CD4-positive, alpha-beta T cell (primary cell): ENCODE results near the gene TENT5A. TPM values are rescaled to one million over a fixed set of nuclear protein-coding genes. Genes with fewer than 3 reads are reported as not detected.

Experiments used
- ATAC-seq: fragments of 200-7000 bp; cut with Tn5 transposase; one replicate; pipeline ENCODE4 v1.10.0; 2022; ENCODE audit warnings: mild to moderate bottlenecking; ENCODE audit not compliant: poor library complexity
- CTCF ChIA-PET: fragments of 350-600 bp; sonication (Branson Sonifier 250); formaldehyde crosslinking; loops from one replicate; lab custom pipeline; 2021; ENCODE audit warnings: antibody characterized with exemption, inconsistent platforms; lab: Charles Lee
- POLR2A ChIA-PET: fragments of 350-600 bp; sonication (Branson Sonifier 250); formaldehyde crosslinking; loops from one replicate; lab custom pipeline; 2021; ENCODE audit warnings: antibody characterized with exemption, inconsistent platforms; lab: Charles Lee
- DNase-seq, 14 experiments: peaks; one replicate each; pipeline ENCODE4 v3.0.0-alpha.2; 2013 to 2020; ENCODE audit warnings: mixed read lengths in 2 of 14
- H3K27ac ChIP-seq, 2 donors: one replicate each; pipeline versions ENCODE4 v1.5.1 to v1.7.0; 2013; ENCODE audit warnings: low read length in 2 of 2, low read depth in 1 of 2, mild to moderate bottlenecking in 1 of 2
- H3K27me3 ChIP-seq, 2 experiments: 1 replicate in 1 of 2; 2 replicates in 1 of 2; pipeline versions ENCODE4 v1.6.1 to v1.7.0; 2013; ENCODE audit warnings: low read length in 2 of 2, control low read depth in 1 of 2, mild to moderate bottlenecking in 1 of 2, moderate library complexity in 1 of 2; ENCODE audit not compliant: insufficient read depth in 2 of 2, control insufficient read depth in 1 of 2
- H3K36me3 ChIP-seq: one replicate; pipeline ENCODE4 v1.6.1; 2013; ENCODE audit warnings: low read length, control low read depth; ENCODE audit not compliant: insufficient read depth
- H3K4me1 ChIP-seq: one replicate; pipeline ENCODE4 v1.6.1; 2013; ENCODE audit warnings: low read length, control low read depth; ENCODE audit not compliant: insufficient read depth
- H3K4me3 ChIP-seq: one replicate; pipeline ENCODE4 v1.5.1; 2013; ENCODE audit warnings: mild to moderate bottlenecking, low read length, moderate library complexity
- H3K9me3 ChIP-seq, 2 experiments: 1 replicate in 1 of 2; 2 replicates in 1 of 2; pipeline versions ENCODE4 v1.6.1 to v1.7.0; 2013; ENCODE audit warnings: low read length in 2 of 2, mild to moderate bottlenecking in 2 of 2, control low read depth in 1 of 2, moderate library complexity in 1 of 2; ENCODE audit not compliant: control insufficient read depth in 1 of 2, insufficient read depth in 1 of 2
- H3K27ac Mint-ChIP-seq: one replicate; pipeline ENCODE4 v1.8.0; 2020; ENCODE audit warnings: mixed read lengths
- H3K27me3 Mint-ChIP-seq: one replicate; pipeline ENCODE4 v1.8.0; 2021; ENCODE audit warnings: mixed read lengths
- H3K36me3 Mint-ChIP-seq: one replicate; pipeline ENCODE4 v1.8.0; 2021; ENCODE audit warnings: low read depth, mixed read lengths
- H3K4me1 Mint-ChIP-seq: one replicate; pipeline ENCODE4 v1.8.0; 2021; ENCODE audit warnings: low read depth, mixed read lengths
- H3K4me3 Mint-ChIP-seq: one replicate; pipeline ENCODE4 v1.8.0; 2020; ENCODE audit warnings: mild to moderate bottlenecking, mixed read lengths
- H3K9me3 Mint-ChIP-seq: one replicate; pipeline ENCODE4 v1.8.0; 2020; ENCODE audit warnings: mixed read lengths
- intact Hi-C, 2 experiments: fragments of 100-400 bp; cut with DNase I in 1 of 2; cut with micrococcal nuclease in 1 of 2; formaldehyde crosslinking; loops; one replicate each; pipeline versions ENCODE4 v1.15.1 to v1.9.0; 2023 to 2025; cut with DNase I, micrococcal nuclease
- total RNA-seq, 174 experiments: library from RNA in 2 of 174; stranded (reverse) in 2 of 174; gene quantifications; one replicate each; pipeline ENCODE4 v1.2.3 and lab custom pipeline; 2021 to 2026
- TF ChIP-seq, protein P1 (sequence below): fragments of 200-600 bp; IDR thresholded peaks from one replicate; pipeline ENCODE4 v1.8.0; 2022; ENCODE audit warnings: antibody characterized with exemption, mild to moderate bottlenecking

Gene TENT5A
- total RNA-seq, 2 experiments from 2014 or later: 6.3 to 6.7 TPM

DNA sequence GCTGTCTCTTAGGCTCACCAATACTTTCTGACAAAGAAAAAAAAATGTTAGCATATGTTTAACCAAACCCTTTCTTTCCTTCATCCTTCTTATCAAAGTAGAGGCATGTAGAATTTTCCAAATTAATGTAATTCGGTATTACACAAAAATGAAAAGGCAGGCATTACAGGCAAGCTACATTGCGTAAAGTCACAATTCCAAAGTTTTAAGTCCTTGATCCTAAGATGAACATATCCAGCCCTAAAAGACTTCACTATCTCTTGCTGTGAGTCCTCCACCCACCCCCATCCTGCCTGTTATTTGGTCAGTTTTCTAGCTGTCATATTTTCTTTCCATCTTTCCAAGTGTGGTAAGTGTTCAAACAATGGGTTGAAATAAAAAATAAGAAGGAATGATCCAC lies 12.1 kb upstream of the TENT5A start:
- Mint-ChIP-seq H3K4me3 (no peak overlapping the region), H3K36me3 (no peaks in the 10 kb centered on the region), H3K9me3 (no peaks in the 10 kb centered on the region), H3K27me3 (peaks cover under 1% of the 10 kb centered on the region), H3K4me1 (no peaks in the 10 kb centered on the region), H3K27ac (no peak overlapping the region)
- H3K36me3 ChIP-seq: no peaks in the 10 kb centered on the region
- H3K9me3 ChIP-seq: no peaks in the 10 kb centered on the region
- H3K4me3 ChIP-seq: no peak overlapping the region
- POLR2A ChIA-PET: no interaction called here
- CTCF ChIA-PET: no interaction called here
- DNase-seq (no peak), ATAC-seq (no peak)
- H3K27ac ChIP-seq: no peak overlapping the region
- peaks cover 0 to 3% of the 10 kb centered on the region in 2 experiments for H3K27me3 ChIP-seq
- TF ChIP-seq, protein P1, sequence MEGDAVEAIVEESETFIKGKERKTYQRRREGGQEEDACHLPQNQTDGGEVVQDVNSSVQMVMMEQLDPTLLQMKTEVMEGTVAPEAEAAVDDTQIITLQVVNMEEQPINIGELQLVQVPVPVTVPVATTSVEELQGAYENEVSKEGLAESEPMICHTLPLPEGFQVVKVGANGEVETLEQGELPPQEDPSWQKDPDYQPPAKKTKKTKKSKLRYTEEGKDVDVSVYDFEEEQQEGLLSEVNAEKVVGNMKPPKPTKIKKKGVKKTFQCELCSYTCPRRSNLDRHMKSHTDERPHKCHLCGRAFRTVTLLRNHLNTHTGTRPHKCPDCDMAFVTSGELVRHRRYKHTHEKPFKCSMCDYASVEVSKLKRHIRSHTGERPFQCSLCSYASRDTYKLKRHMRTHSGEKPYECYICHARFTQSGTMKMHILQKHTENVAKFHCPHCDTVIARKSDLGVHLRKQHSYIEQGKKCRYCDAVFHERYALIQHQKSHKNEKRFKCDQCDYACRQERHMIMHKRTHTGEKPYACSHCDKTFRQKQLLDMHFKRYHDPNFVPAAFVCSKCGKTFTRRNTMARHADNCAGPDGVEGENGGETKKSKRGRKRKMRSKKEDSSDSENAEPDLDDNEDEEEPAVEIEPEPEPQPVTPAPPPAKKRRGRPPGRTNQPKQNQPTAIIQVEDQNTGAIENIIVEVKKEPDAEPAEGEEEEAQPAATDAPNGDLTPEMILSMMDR: no peak
- no peaks in the 10 kb centered on the region for H3K4me1 ChIP-seq
- intact Hi-C loops: no loop called here

DNA sequence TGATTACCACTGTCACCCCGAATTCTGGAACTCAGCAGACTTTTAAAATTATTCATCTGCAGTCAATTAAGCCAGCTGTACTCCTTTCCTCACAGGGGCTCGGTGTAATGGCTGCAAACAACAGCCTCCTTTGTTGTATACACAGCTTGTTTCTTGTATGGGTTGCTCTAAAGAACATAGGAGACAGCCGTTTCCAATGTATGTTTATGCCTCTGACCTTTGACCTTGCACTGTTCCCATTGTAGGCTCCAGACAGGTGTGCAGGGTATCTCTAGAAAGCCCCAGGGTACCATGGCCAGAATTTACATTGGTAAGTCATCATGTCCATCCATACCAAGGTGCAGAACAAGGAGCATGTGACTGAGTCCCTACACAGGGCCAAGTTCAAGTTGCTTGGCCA lies 11.5 kb upstream of the TENT5A start:
- Histone ChIP-seq H3K27me3 (peaks cover 0 to 3% of the 10 kb centered on the region in 2 experiments), H3K9me3 (no peaks in the 10 kb centered on the region), H3K36me3 (no peaks in the 10 kb centered on the region), H3K4me3 (no peak overlapping the region), H3K4me1 (no peaks in the 10 kb centered on the region), H3K27ac (no peak overlapping the region)
- H3K36me3 Mint-ChIP-seq: no peaks in the 10 kb centered on the region
- H3K4me3 Mint-ChIP-seq: no peak overlapping the region
- no peak for DNase-seq
- no peak for ATAC-seq
- H3K9me3 Mint-ChIP-seq: no peaks in the 10 kb centered on the region
- no peaks in the 10 kb centered on the region for H3K4me1 Mint-ChIP-seq
- POLR2A ChIA-PET: no interaction called here
- H3K27me3 Mint-ChIP-seq: peaks cover 4% of the 10 kb centered on the region
- H3K27ac Mint-ChIP-seq: no peak overlapping the region
- CTCF ChIA-PET: no interaction called here
- TF ChIP-seq, protein P1: no peak
- intact Hi-C loops: no loop called here

DNA sequence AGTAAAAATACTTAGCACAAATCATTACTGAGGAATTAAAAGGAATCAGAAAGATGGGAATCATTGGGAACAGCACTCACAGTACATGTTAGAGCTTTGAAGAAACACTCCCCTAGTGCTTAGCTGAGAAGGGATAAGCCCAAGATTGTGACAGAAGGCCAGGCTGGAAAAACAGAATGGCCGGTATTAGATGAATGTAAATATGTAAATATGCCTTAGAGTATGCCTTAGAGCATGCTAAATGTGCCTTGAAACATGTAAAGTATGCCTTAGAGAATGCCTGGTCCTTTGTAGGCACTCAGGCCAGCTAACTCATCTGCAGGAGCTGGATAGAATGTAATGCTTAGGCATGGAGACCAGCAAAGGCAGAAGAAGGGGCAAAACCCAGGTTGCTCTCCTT lies 10.6 kb upstream of the TENT5A start:
- no peaks in the 10 kb centered on the region for H3K4me1 Mint-ChIP-seq
- intact Hi-C loops: no loop called here

More for the DNA sequence above, 10.6 kb upstream of the TENT5A start:
- Mint-ChIP-seq H3K27ac (no peak overlapping the region), H3K9me3 (no peaks in the 10 kb centered on the region), H3K4me3 (no peak overlapping the region), H3K36me3 (no peaks in the 10 kb centered on the region), H3K27me3 (peaks cover 4% of the 10 kb centered on the region)
- Histone ChIP-seq H3K27ac (no peak overlapping the region), H3K27me3 (no peaks in the 10 kb centered on the region), H3K4me1 (no peaks in the 10 kb centered on the region), H3K4me3 (no peak overlapping the region), H3K9me3 (no peaks in the 10 kb centered on the region), H3K36me3 (no peaks in the 10 kb centered on the region)
- CTCF ChIA-PET: no interaction called here
- DNase-seq (no peak), ATAC-seq (no peak)
- TF ChIP-seq, protein P1: no peak
- POLR2A ChIA-PET: interaction anchor here (0.6 kb wide), 1 partner anchor 430 kb away, joined by 3 read pairs; no protein-coding TSS in a partner anchor
